DND-41 (cell line): ENCODE measurements around the gene TPPP3.

Experiments used
- EZH2 ChIP-seq: IDR thresholded peaks from 3 replicates; pipeline ENCODE4 v1.6.1; 2012; ENCODE audit warnings: borderline replicate concordance, low read depth, mild to moderate bottlenecking, moderate library complexity, low read length, inconsistent platforms; ENCODE audit not compliant: severe bottlenecking
- TF ChIP-seq, protein P1 (sequence below): IDR thresholded peaks from 2 replicates; pipeline ENCODE4 v1.5.1; 2012; ENCODE audit warnings: borderline replicate concordance, low read length, moderate library complexity, mild to moderate bottlenecking; ENCODE audit not compliant: poor library complexity, severe bottlenecking; ENCODE audit errors: extremely low read depth

- TF ChIP-seq, protein P1, sequence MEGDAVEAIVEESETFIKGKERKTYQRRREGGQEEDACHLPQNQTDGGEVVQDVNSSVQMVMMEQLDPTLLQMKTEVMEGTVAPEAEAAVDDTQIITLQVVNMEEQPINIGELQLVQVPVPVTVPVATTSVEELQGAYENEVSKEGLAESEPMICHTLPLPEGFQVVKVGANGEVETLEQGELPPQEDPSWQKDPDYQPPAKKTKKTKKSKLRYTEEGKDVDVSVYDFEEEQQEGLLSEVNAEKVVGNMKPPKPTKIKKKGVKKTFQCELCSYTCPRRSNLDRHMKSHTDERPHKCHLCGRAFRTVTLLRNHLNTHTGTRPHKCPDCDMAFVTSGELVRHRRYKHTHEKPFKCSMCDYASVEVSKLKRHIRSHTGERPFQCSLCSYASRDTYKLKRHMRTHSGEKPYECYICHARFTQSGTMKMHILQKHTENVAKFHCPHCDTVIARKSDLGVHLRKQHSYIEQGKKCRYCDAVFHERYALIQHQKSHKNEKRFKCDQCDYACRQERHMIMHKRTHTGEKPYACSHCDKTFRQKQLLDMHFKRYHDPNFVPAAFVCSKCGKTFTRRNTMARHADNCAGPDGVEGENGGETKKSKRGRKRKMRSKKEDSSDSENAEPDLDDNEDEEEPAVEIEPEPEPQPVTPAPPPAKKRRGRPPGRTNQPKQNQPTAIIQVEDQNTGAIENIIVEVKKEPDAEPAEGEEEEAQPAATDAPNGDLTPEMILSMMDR = peak; percentile 57
- no peak for TF ChIP-seq EZH2
Observed at GRCh38 chr16:67399218-67399733, 6.0 kb upstream of the TPPP3 start.
